Thyroid gland (tissue), 4 donors: ENCODE results near the gene ETFB.

Source experiments
- POLR2A ChIP-seq, 2 donors: fragments of 450-650 bp; IDR thresholded peaks; one replicate each; pipeline ENCODE4 v1.6.1; 2017; ENCODE audit warnings: antibody characterized with exemption in 2 of 2, mild to moderate bottlenecking in 2 of 2, moderate library complexity in 1 of 2
- TF ChIP-seq, protein P1 (sequence below), 6 experiments: fragments of 200-600 bp in 3 of 6; fragments of 450-650 bp in 3 of 6; sonication (generic) in 3 of 6; IDR thresholded peaks; one replicate each; pipeline ENCODE4 v1.5.1; 2016 to 2019; ENCODE audit warnings: antibody characterized with exemption in 6 of 6, mild to moderate bottlenecking in 2 of 6, inconsistent platforms in 1 of 6, moderate library complexity in 1 of 6

DNA sequence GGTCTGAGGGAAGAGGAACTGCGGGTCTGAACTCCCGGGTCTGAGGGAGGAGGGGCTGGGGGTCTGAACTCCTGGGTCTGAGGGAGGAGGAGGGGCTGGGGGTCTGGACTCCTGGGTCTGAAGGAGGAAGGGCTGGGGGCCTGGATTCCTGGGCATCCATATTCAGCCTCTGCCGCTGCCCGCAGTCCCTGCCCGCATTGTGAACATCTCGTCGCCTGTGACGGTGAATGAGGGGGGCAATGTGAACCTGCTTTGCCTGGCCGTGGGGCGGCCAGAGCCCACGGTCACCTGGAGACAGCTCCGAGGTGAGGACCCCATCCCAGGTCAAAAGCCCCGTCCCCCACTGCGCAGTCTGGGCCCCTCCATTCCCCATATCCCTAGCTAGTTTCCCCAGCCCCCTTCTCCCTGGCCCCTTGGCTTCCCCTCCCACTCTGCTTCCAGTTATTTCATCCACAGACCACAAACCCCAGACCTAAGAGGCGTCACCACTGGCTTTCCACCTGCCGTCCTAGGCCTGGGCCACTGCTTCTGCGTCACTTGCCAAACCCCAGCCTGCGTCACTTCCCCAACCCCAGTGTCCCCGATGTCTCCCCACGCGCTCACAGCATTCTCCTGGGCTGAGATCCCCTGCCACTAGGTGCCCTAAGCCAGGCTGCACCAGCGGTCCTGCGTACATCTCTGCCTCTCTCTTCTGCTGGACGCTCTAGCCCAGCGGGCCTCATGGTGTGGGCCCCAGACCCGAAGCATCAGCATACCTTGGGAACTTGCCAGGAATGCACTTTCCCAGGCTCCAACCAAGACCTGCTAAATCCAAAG is 40.8 kb downstream of the ETFB start:
- TF ChIP-seq, protein P1, sequence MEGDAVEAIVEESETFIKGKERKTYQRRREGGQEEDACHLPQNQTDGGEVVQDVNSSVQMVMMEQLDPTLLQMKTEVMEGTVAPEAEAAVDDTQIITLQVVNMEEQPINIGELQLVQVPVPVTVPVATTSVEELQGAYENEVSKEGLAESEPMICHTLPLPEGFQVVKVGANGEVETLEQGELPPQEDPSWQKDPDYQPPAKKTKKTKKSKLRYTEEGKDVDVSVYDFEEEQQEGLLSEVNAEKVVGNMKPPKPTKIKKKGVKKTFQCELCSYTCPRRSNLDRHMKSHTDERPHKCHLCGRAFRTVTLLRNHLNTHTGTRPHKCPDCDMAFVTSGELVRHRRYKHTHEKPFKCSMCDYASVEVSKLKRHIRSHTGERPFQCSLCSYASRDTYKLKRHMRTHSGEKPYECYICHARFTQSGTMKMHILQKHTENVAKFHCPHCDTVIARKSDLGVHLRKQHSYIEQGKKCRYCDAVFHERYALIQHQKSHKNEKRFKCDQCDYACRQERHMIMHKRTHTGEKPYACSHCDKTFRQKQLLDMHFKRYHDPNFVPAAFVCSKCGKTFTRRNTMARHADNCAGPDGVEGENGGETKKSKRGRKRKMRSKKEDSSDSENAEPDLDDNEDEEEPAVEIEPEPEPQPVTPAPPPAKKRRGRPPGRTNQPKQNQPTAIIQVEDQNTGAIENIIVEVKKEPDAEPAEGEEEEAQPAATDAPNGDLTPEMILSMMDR (IDR thresholded peaks at IDR 0.05) = no peak
- no peak for TF ChIP-seq POLR2A (IDR thresholded peaks at IDR 0.05)
